HG02678 (cell line): Measurements from ENCODE around the gene ZMYND10.

ENCODE experiments used
- ATAC-seq: cut with Tn5 transposase; IDR thresholded peaks from one replicate; pipeline ENCODE4 v1.9.1; 2021; ENCODE audit warnings: mild to moderate bottlenecking, moderate library complexity; ENCODE audit not compliant: unreplicated experiment

Gene ZMYND10

DNA sequence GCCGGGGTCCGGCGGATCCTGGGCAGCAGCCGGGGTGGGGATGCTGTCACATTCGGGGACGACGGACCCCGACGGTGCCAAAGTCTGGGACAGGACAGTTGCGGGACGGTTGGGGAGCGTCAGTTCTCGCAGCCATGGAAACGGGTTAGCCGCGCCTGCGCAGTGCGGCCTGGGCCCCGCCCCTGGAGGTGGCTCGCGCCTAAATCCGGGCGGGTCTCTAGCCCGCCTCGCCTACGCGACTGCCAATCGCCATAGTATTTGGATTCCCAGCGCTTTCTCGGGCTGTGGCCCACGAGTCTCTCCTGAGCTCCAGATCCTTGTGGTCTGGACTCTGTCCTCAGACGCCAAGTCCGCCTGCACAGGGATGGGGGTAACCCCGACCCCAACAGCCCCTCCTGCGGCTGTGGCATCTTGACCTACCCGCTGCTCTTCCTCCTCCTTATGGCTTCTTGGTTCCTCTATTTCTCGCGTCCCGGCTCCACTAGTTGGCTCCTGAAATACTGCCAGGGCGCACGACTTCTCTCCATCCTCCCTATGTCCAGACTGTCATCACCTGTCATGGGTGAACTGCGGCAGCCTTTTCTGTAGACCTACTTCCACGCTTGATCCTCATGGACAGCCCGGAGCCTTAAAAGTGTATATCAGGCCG lies at the start of gene ZMYND10:
TSS of gene ZMYND10 (minus strand) at position 147 of the 649 bp plus-strand sequence. CDS start 153 bp downstream, outside the sequence.
- no peak for ATAC-seq

DNA sequence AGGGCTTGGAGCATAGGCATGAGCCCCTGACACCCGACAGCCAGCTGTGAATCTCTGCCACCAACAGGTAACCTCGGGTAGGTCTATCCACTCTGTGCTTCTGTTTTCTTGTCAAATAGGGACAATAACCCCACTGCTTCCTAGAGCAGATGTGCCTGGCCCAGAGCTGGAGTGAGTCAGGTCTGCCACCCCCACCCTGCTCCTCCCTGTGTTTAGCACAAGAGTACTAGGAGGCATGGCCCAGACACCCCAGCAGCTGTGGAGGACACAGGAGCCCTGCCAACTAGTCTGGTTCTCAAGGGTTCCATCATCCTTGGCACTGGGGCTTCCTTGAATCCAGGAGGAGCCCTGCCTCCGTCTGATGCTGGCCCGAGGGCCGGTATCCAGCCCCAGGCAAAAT lies 47.5 kb upstream of the ZMYND10 start:
- no peak for ATAC-seq

DNA sequence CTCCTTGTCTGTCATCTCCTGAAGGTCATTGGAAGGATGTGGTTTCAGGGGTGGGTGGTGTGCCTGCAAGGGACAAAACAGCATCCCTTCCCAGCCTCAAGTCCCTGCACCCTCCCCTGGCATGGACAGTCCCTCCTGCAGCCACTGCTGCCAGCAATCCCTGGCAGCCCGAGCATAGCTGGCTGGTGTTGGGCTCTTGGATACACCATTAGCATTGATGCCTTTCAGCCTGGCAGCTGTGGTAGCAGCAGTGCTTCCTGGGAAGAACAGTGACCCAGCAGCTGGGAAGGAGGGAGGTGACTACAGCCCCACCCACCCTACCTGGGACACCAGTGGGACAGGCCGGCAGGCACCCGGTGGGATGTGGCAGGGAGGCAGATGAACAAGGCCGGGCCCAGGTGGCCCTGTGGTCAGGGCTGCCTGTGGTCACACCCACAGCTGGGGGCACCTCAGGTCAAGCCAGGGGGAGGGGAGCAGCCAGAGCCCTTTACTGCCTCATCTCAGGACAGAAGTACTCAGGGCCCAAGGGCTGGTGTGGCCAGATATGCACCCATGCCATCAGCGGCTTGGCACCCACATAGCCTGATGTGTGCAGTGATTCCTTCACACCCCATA lies 46.7 kb upstream of the ZMYND10 start:
- ATAC-seq, result no peak

DNA sequence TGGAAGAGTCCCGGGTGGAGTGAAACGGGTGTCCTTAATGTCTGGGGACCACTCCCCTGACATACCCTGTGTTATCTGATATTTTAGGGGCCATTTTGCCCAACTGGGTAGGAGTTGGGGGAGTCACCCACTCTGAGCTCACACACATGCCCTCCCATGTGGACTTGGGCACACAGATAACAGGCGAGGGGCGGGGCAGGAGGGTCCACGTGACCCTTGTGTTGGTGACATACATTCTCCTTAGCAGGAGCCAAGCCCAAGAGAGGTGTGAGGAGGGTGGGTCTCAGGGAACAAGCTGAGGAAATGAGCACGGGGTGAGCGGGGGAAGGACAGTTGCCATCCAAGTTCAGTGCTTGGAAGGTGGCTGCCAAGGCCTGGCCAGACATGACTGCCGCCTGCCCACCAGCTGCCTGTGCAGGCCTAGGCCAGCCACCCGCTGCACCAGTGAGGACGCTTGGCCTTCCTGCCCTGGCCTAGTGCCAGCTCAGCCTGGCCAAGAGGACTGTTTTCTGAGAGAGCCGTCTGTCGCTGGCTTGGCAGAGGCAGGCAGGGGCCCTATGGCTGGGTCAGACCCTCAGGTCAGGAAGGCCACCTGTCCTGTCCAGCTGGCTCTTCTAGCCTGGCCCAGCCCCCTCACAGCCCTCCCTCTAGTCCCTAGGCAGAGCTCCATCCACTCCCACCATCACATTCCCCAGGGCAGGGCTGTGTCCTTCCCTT lies 45.1 kb upstream of the ZMYND10 start:
- no peak for ATAC-seq

DNA sequence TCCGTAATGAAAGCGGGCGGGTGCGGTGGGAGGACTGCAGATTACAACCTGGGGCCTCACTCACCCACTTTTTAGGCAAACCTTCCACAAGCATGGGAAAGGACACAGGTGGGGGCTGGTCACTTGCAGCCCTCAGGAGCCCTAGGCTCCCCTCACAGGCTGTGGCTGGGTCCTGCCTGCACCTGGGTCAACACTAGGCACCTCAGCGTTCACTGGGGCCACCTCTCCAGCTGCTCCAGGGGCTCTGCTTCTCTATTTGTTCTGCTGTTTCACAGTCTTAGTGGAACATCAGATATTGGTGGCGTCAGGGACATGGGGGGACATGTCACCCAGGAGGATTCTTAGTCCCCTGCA lies 43.9 kb upstream of the ZMYND10 start:
- ATAC-seq, result no peak

DNA sequence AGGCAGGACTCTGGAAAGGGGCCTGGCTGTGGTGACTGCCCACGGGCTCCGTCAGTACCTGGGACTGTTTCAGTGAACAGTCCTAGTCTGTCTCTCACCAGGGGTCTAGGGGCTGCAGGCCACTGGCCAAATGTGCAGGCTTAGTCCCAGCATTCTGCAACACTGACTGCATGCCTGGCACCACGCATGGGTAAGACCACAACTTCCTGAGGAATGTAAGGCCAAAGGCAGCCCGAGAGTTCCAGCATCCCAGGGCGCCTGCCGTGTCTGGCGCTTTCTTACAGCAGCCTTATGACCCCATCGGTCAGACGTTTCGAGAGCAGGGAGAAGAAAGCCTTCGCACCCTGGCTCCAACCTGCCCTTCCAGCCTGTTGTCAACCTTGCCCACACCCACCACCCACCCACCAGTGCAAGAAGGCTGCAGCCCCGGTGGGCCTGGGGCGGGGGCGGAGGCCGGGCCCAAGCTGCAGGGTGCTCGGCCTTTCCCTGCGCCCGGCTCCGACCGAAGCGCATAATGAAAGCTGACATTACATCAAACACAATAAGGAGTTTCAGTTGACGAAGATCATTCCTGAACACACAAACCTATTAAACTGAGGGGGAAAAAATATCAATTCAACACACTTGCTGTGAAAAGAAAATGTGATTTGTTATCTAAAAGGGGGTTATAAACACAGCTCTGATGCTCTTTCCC lies 43.3 kb upstream of the ZMYND10 start:
- ATAC-seq, result no peak

DNA sequence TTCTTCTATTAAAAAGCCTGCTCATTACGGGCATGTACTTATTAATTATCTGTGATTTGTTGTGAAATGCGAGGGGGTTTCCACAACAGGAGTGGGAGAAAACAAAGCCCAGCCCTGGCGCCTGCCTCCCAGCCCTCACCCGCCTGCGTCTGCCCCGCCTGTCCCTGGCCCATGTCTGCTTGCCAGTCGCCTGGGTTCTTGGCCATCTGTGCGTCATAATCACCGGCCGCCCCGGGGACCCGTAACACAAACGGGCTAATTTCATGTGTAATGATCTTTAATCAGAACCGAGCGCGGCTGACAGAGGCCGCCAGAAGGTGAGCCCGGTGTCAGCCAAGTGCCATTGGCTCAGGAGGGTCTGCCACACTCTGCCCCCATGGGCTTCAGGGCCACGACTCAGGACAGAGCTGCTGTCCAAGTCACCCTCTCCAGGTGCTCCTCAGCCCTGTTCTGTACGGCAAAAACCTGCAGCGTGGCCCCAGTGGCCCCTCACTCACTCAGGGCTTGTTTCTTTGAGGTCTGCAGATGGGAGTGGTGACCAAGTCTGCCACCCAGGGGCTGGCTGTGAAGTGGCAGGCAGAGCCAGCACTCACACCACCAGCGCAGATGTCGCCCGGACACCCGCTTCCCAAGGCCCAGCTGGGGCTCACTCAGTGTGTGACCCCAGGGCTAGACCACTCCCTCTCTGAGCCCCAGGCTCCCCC lies 42.6 kb upstream of the ZMYND10 start:
- no peak for ATAC-seq

DNA sequence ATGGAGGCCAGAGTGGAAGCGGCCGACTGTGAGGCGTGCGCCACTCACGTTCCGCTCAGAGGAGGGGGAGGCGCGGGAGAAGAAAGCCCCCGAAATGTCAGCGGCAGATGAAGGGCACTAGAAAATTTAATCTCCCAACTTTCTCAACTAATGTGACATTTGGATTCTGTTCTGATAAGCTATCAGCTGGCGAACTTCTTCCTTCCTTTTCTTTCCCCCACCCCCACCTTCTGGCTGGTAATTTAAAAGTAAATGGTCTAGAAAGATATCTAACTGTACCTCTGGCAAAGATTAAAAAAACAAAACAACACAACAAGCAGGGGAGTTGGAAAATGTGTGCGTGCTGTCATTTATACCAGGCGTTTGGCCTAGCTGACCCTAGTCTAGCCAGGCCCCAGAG lies 40.2 kb upstream of the ZMYND10 start:
- ATAC-seq, result no peak

DNA sequence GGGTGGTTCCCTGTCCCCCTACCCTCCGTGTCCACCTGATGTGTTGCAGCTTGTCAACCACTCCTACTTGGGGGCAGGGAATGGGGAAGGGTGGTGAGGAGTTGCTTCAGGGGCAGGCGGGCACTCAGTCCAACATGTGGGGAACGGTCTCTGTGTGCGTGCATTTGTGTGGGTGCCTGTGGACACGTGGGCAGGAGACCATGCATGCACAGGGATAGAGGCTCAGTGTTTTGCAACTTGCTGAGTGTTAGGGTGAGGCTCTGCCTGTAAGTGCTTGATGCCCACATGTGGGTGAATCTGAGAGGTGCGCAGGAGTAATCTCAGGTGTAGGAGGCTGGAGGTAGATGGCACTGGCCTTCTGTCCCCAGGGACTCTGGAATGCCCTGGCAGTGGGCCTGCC lies 38.2 kb upstream of the ZMYND10 start:
- ATAC-seq, result no peak

DNA sequence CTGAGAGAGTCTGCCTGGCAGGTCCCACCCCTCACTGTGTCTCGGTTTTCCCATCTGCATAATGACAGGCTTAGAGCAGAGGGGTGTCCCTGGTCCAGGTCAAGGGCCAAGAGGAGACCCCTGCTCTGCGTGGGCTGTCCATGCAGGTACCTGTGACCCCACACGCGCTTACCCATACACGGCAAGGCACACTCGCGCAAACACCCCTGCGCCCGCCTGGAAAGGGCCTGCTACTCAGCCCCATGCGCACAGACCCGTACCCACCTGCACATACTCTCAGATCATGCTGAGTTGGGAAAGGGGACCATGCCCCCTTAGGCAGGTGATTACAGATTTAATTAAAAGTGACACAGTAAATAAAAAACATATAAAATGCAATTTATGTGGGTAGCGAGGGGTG lies 37.2 kb upstream of the ZMYND10 start:
- no peak for ATAC-seq

DNA sequence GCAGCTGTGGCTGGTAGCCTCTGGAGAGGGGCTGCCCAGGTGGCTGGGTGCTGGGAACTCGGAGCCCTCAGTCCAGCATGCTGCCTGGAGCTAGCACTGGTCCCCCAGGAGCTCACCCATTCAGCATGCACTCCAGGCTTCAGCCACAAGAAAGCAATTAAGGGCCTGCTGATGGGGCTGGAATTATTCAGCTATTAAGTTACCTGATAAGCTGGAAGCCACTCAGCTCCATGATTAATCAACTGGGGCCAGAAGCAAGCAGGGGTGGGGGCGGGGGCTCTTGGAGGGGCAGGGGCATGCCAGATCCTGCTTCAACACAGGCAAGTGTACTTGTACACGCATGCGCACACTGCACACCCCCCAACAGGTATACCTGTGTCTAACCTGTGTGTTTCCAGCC lies 35.9 kb upstream of the ZMYND10 start:
- ATAC-seq, result no peak

DNA sequence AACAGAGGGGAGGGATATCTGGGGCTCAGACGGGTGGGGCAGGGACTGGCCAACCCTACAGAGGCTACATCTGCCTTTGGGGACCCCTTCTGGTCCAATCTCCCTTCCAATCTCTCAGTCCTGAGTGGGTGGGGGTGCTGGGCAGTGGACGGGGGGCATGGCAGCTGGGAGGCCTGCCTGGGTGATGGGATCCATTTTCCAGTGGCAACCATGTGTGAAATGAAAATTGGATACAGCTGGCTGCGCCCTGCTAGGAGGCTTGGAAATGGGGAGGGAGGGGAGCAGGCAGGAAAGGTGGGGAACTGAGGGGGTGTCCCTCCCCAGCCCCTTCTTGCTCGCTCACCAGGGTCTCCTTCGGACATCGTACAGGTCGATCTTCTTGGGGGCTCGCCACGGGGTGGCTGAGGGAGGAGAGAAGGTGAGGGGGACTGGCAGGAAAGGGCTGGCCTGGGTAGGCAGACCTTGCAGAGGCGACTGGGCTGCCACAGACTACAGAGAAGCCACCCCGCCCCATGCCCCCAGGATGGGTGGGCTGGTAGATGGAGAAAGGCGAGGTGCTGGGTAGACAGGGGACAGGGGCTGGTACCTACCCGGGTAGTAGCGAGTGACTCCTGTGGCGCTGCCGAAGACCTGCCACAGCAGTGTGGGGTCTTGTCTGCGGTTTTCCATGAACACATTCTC lies 35.0 kb upstream of the ZMYND10 start:
- ATAC-seq, result no peak

DNA sequence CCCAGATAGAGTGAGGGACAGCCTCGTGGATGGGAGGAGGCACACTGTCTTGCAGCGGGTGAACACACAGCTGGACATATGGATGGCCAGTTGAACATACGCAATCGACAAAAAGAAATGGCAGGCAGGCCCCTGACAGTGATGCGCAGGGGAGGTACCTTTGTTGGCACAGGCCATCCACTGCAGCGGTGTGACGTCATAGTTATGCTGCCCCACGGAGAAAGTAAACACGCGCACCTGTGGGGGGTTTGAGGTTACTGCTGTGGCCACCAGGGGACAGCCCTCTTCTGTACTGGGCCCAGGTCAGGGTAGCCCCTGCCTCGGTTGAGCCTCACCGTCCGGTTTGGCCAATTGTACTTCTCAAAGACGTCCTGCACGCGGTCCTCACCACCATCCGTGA lies 33.2 kb upstream of the ZMYND10 start:
- ATAC-seq, result no peak

DNA sequence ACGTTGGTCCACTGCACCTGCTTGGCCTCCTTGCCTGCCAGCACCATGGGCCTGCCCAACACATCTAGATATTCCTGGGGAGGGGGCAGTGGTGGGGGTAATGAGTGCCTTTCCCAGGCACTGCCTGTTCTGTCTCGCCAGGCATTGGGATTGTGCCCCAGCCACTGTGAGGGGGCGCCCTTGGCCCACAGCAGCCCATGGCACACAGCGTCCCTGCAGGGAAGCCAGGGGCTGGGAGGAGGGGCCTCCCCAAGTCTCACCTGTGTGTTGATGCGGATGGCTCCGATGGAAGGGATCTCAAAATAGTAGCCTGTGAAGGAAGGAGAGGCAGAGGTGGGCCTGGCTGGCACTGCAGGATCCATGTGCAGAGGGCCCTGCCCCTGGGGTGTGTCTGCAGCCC lies 32.5 kb upstream of the ZMYND10 start:
- no peak for ATAC-seq

DNA sequence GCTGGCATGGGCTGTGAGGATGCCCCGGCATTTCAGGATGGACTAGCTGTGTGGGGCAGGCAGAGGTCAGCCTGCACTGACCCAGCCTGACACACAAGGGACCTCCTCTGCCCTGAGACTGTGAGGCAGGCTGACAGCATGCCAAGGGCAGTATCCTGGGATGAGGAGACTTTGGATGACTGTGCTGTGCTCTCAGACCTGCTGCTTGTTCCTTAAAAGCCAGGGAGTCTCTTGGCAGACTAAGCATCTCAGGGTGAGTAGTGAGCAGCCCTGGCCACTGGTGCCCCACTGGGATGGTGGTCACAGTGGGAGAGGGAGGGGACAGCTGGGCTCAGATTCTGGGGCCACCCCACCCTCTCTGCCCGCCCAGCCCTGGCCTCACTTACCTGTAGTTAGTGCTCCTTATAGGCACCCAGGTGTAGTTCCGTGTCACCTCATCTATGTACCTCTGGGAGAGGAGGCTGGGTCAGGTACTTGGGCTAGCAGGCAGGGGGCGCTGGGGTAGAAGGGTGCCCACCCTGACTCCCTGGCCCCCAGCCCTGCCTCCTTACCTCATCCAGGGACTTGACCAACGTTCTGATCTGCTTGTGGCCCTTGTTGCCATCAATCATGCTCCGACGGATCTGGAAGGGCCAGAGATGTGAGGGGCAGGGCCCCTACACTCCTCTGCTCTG lies 29.9 kb upstream of the ZMYND10 start:
- no peak for ATAC-seq

DNA sequence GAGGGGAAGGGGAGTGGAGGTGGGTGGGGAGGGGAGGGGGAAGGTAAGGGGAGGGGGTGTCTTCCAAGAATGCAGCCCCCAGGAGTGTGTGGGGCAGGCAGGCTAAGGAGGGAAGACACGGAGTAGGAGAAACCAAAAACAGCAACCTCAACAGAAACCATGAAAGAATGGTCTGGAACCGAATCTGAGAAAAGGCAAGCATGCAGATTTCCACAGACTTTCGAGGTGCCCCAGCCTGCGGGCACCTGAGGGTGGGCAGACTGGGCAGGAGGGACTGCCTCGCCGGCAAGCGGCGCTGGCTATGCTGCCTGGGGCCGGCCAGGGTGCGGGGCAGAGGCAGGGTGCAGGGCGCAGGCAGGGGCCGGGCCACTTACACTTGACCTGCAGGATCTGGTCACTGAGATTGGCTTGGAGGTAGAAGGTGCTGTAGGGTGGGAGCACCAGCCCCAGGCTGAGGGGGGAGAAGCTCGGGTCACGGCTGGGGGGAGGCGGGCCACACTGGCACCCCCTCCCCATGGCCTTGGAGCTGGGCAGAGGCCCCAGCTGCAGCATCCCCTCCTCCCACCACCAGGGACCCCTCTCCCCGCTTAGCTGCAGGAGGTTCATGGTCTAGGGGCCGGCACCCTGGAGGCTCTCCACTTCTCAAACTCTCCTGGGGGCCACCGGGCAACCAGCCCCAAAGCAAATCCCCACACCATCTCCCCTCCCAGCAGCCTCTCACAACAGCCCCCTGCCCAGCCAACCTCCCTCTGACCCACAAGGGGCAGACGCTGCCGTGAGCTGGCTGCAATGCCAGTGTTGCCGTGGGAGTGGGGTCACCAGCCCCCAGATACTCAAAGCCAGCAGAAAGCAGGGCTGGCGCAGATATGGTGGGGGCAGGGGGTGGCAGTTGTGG lies 29.1 kb upstream of the ZMYND10 start:
- ATAC-seq, result no peak

DNA sequence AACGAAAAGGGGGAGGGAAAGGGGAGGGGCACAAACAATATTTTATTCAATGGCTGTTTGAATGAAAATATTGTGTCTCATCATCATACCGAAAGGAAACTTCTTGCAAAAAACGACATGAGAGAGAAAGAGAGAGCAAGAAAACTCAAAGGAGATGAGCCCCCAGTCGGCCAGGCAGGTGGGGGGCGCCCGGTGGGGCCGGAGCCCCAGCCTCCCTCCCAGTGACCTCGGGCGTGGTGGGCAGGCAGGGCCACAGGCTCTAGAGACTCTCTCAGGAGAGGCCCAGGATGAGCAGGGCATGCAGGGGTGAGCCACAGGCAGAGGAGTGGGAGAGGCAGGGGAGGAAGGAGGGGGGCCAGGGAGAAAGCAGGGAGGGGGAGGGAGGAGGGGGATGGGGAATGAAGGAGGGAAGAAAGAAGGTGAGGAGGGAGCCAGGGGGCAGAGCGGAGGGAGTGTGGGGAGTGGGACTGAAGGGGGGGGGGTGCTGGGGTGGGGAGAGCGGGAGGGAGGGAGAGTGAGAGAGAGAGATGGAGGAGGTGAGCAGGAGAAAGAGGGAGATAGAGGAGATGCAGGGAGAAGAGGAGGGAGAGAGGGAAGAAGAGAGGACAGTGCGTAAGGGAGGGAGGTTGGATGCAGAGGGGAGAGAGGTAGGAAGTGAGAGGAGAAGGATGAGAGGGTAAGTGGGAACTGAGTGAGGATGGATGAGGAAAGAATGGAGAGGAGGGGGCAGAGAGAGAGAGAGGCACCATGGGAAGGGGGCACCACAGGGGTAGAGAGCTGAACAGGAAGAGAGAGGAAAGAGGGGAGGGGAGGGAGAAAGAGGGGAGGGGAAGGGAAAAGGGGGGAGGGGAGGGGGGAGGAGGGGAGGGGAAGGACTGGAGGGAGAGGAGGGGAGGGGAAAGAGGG lies 27.9 kb upstream of the ZMYND10 start:
- no peak for ATAC-seq

DNA sequence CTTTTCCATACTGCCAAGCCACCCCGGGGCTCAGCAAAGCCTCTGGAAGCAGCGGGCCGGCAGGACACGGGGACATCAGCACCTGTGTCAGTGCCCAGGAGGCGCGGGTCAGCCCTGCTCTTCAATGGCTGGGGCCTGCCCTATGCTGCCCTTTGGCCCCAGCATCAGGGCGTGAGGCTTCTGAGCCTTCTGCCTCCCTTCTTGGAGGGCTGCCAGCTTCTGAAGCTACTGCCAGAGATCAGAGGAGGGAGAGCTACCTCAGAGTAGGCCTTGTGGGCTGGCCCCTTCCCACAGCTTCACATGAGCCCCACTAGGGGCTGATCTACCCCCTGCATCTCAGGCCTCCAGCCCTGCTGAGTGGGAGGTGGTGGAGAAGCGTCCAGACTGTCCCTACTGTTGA lies 26.8 kb upstream of the ZMYND10 start:
- ATAC-seq, result no peak
